IMR-90 (cell line): Measurements from ENCODE around the gene LIPK.

ENCODE experiments used
- BHLHE40 ChIP-seq: fragments of 150-350 bp; IDR thresholded peaks from 2 replicates; pipeline ENCODE4 v1.6.1; 2016; ENCODE audit warnings: mild to moderate bottlenecking, low read depth, low read length
- CEBPB ChIP-seq: IDR thresholded peaks from 2 replicates; pipeline ENCODE4 v1.6.1; 2012; ENCODE audit warnings: low read depth, low read length, improper control_type of control experiment
- CHD1 ChIP-seq: IDR thresholded peaks from 2 replicates; pipeline ENCODE4 v1.6.1; 2012; ENCODE audit warnings: low read depth, low read length, improper control_type of control experiment
- CTCF ChIP-seq: conservative IDR thresholded peaks from 2 replicates; pipeline ENCODE4 v1.5.1; 2012; ENCODE audit warnings: mild to moderate bottlenecking, low read depth, low read length, improper control_type of control experiment
- ELK1 ChIP-seq: fragments of 150-350 bp; IDR thresholded peaks from 2 replicates; pipeline ENCODE4 v1.6.1; 2016; ENCODE audit warnings: low read depth, mild to moderate bottlenecking, low read length, moderate library complexity, borderline replicate concordance
- FOS ChIP-seq: fragments of 150-350 bp; IDR thresholded peaks from 2 replicates; pipeline ENCODE4 v1.6.1; 2016; ENCODE audit warnings: low read depth, low read length
- MAZ ChIP-seq: IDR thresholded peaks from 2 replicates; pipeline ENCODE4 v1.6.1; 2012; ENCODE audit warnings: low read depth, mild to moderate bottlenecking, low read length, improper control_type of control experiment, moderate library complexity, borderline replicate concordance
- MXI1 ChIP-seq: IDR thresholded peaks from 2 replicates; pipeline ENCODE4 v1.6.1; 2012; ENCODE audit warnings: low read depth, mild to moderate bottlenecking, low read length, moderate library complexity, borderline replicate concordance
- NFE2L2 ChIP-seq: fragments of 150-350 bp; IDR thresholded peaks from 2 replicates; pipeline ENCODE4 v1.6.1; 2016; ENCODE audit warnings: low read depth, mild to moderate bottlenecking, low read length
- POLR2A ChIP-seq: IDR thresholded peaks from 2 replicates; pipeline ENCODE4 v1.6.1; 2012; ENCODE audit warnings: mild to moderate bottlenecking, low read depth, low read length
- RAD21 ChIP-seq: IDR thresholded peaks from 2 replicates; pipeline ENCODE4 v1.6.1; 2012; ENCODE audit warnings: low read length, improper control_type of control experiment
- RFX5 ChIP-seq: IDR thresholded peaks from 2 replicates; pipeline ENCODE4 v1.8.0; 2012; ENCODE audit warnings: low read depth, mild to moderate bottlenecking, low read length, moderate library complexity
- SMC3 ChIP-seq: fragments of 150-350 bp; IDR thresholded peaks from 2 replicates; pipeline ENCODE4 v1.6.1; 2016; ENCODE audit warnings: low read depth, mild to moderate bottlenecking, antibody characterized with exemption, low read length, moderate library complexity
- USF2 ChIP-seq: fragments of 150-350 bp; IDR thresholded peaks from 2 replicates; pipeline ENCODE4 v1.6.1; 2017; ENCODE audit warnings: mild to moderate bottlenecking, antibody characterized with exemption, low read length, low read depth

GRCh38 chr10:88725798-88726197, 19.7 kb downstream of the LIPK start:
- TF ChIP-seq USF2, result no peak
- TF ChIP-seq POLR2A, result no peak
- TF ChIP-seq NFE2L2, result no peak
- no peak for TF ChIP-seq CTCF
- no peak for TF ChIP-seq ELK1
- no peak for TF ChIP-seq RFX5
- TF ChIP-seq RAD21, result no peak
- TF ChIP-seq CEBPB, result no peak
- TF ChIP-seq BHLHE40, result no peak
- no peak for TF ChIP-seq CHD1
- no peak for TF ChIP-seq MXI1
- no peak for TF ChIP-seq SMC3
- no peak for TF ChIP-seq MAZ
- no peak for TF ChIP-seq FOS
